Spleen (tissue), 7 donors: ENCODE results near the gene PALMD.

Experiments
- CTCF ChIP-seq, 11 experiments: fragments of 200-600 bp in 7 of 11; fragments of 450-650 bp in 4 of 11; sonication (generic) in 4 of 11; IDR thresholded peaks in 8 of 11; conservative IDR thresholded peaks in 3 of 11; 1 replicate in 7 of 11; 2 replicates in 4 of 11; pipeline versions ENCODE4 v1.4.0 to v1.8.0; 2016 to 2021; ENCODE audit warnings: antibody characterized with exemption in 11 of 11, inconsistent platforms in 4 of 11, mild to moderate bottlenecking in 1 of 11
- POLR2AphosphoS5 ChIP-seq, 3 donors: sonication (generic); formaldehyde crosslinking; IDR thresholded peaks; one replicate each; pipeline ENCODE4 v1.5.1; 2017; ENCODE audit warnings: antibody characterized with exemption in 3 of 3
- donor health status: DM: no; HTN: no; CAD: no; lungs with moderate emphysema.
- donor health status: DM: no; HTN: no; CAD: no.
- donor health status: DM: no; HTN: no; CAD: no.

- TF ChIP-seq CTCF (IDR thresholded peaks at IDR 0.05 in 8 of 11, conservative IDR thresholded peaks at IDR 0.05 in 3 of 11) (no peak), POLR2AphosphoS5 (IDR thresholded peaks at IDR 0.05) (no peak)
Observed at GRCh38 chr1:99599678-99600175, 46.2 kb upstream of the PALMD start.
